ENCODE results near the gene LCK. TPM values are rescaled to one million over a fixed set of nuclear protein-coding genes. Genes with fewer than 3 reads are reported as not detected.

Gene LCK
- 8.5 TPM for total RNA-seq

DNA sequence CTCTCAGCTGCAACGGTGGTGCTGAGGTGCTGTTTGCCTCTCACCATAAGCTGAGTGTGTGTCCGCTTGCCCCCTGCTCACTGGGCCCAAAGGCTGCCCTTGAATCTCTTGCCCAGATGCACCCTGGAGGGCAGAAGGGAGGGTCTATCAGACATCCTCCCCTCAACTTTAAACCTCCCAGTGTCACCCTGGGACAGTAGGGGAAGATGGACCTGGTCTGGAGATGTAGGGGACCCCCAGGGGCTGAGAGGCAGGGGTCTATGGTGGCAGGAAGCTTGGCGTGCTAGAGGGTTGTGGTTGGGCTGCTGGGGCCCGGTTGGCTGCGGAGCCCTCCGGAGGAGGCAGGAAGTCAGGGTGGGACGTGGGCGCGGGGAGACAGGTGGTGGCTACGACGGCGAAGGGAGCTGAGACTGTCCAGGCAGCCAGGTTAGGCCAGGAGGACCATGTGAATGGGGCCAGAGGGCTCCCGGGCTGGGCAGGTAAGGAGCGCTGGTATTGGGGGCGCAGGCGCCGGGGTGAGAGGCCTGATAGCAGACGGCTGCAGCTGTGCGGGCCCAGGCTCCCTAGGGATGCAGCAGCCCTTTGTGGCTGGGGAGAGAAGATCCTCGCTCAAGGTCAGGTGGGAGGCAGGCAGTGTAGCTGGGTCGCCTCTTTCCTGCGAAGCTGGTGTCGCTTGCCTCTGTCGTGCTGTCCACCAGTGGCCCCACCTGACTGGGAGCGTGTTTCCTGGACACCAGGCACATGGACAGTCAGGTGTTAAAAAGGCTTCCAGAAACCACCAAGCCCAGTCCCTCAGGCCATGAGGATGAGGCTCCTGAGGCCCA, at the start of gene LCK:
TSS of gene LCK (plus strand) at position 373 of the 824 bp plus-strand sequence. CDS start 23,065 bp downstream, outside the sequence.

DNA sequence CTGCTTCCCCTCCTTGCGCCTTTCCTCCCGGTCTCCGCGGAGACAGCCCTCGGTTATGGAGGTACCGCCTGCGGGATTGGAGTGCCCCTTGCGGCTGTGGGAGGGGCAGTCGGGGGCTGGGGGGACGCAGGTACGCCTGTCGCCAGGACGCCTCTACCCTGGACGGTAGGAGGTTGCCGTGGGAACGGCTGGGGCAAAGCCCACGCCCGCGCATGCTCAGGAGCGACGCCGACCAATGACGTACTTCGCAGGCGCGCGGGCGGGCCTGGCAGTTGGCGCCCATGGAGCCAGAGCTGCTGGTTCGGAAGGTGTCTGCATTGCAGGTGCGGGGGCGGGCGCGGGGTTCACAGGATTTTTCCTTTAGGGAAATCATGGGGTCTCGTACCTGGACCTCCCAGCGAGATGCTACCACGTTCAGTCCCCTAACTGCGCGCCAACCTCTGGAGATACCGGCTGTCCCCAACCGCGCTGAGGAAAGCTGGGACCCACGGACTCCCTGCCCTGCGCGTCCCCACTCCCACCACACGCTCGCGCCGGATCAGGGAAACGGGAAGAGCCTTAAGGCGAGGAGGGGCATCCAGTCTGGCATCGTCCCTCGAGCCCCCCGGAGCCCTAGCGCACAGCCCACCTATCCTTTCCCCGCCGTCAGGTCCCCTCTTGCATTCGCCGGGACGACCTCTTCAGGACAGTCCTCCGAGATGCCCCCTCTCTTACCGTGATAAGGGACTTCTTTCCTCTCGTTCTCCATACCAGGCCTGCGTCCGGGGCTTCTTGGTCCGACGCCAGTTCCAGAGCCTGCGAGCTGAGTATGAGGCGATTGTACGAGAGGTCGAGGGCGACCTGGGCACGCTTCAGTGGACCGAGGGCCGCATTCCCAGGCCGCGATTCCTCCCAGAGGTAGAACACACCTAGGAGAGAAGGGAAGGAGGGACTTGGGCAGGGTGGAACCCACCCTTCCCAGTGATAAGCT, 45.4 kb upstream of the LCK start, which contains the start of gene IQCC:
TSS of gene IQCC (plus strand) at position 271 of the 970 bp plus-strand sequence. CDS start at position 282, 11 bp downstream.

DNA sequence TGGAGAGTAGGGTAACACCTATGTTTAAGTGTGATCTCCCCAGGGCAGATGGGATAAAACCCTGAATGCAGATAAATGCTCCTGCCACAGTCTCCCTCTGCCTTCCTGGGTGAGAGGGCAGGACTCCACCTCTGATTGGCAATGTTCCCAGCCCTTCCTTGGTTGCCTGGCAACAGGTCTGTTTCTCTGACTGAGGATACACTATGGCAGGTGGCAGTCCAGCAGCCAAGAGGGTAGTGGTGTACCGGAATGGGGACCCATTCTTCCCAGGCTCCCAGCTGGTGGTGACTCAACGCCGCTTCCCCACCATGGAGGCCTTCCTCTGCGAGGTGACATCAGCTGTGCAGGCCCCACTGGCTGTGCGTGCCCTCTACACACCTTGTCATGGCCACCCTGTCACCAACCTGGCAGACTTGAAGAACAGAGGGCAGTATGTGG, 42.2 kb upstream of the LCK start, which contains the start of gene DCDC2B:
TSS of gene DCDC2B (plus strand) at position 199 of the 438 bp plus-strand sequence. CDS start at position 204, 5 bp downstream.

DNA sequence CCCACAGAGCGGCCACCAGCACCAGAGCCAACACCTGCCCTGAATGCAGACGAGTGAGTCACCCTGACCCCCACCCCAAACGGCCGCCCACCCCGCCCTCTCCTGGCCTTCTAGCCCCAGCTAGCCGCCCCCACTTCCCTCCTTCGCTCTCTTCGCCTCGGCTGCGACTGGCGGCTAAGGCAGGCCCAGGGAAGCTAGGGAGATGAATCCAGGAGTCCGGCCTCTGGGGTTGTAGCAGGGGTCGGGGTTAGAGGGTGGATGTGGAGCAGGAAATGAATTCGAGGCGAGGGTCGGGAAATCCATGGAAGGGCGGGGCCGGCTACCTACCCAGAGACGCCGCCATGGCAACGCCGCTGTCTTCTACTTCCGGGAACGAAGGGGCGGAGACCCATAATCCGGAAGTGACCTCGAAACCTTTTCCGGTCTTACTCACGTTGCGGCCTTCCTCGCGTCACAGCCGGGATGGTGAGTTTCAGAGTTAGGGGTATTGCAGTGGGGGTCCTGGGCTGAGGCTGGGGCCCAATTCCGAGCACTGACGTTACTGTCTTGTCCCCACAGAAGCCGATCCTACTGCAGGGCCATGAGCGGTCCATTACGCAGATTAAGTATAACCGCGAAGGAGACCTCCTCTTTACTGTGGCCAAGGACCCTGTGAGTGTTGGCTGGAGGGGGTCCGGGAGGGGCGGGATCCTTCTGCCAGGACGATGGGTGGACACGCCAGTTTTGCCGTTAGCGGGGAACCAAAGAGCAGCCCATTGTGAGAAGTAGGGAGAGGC, 28.9 kb upstream of the LCK start, which contains the start of the genes EIF3I and TMEM234:
TSS of gene EIF3I (plus strand) at position 428 of the 776 bp plus-strand sequence. CDS start at position 463, 35 bp downstream.
TSS of gene TMEM234 (minus strand) at position 374 of the 776 bp plus-strand sequence. CDS start at position 343, 31 bp downstream.

DNA sequence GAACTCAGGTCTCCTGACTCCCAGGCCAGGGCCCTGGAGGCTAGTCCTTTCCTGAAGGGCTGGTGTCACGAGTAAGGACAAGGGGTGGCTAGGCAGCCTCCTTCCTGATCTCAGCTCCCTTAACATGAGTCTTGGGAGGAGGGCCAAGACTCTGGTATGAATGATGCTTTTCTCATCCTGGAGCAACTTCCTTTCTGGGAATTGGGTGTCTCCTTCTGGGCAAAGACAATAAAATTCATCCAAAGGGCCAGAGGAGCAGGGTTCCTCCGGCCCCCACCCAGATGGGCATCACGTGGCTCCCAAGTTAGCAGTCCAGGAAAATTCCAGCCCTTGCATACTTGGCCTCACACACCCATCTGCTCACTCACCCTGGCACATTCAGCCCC, 4.2 kb upstream of the LCK start, which contains the start of gene FAM167B:
TSS of gene FAM167B (plus strand) at position 335 of the 386 bp plus-strand sequence. CDS start 200 bp downstream, outside the sequence.

DNA sequence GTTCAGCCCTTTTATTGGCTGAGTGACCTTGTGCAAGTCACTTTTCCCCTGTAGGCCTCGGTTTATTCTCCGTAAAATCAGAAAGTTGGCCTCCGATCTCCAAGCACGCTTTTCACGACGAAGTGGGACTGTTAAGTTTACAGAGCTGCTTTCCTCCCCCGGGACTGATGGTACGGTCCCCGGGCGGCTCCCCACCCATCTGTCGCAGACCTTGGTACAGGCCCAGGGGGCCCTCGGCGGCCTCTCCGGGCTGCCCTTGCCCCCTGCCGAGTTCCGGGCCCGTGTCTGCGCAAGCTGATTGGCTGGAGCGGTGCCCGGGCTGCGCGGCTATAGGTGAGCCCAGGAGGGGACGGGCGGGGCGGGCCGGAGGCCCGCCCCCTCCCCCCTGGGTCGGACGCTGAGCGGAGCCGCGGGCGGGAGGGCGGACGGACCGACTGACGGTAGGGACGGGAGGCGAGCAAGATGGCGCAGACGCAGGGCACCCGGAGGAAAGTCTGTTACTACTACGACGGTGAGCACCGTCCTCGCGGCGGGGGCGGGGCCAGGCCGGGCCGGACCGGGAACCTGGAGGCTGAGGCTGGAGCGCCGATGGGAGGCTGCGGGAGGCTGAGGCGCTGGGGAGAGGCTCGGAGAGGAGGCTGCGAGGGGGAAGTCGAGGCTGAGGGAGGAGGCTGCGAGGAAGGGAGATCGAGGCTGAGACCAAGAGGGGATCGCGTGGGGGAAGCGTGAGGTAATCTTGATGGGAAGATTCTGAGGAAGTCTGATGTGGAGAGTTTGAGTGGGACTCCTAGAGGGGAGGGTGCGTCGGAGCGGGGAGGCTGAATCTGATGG, 40.9 kb downstream of the LCK start, which contains the start of gene HDAC1:
TSS of gene HDAC1 (plus strand) at position 376 of the 831 bp plus-strand sequence. CDS start at position 463, 87 bp downstream.

Small RNA genes lying within 50 kb of the gene (small RNA-seq; reads per million reads assigned to genes)
- gene RF00017 (ENCODE audit: low replicate concordance) (not detected), gene RF00019 (ENCODE audit: low replicate concordance) (not detected)

Other genes with a start within 250 kb of the LCK start
- gene KHDRBS1, start 237.4 kb upstream of the LCK start, total RNA-seq: 133 TPM
- gene TMEM39B, start 178.3 kb upstream of the LCK start, total RNA-seq: 10.4 TPM
- gene KPNA6, start 143.2 kb upstream of the LCK start, total RNA-seq: 32.7 TPM
- gene TXLNA, start 71.6 kb upstream of the LCK start, total RNA-seq: 41.6 TPM
- gene CCDC28B, start 50.7 kb upstream of the LCK start, total RNA-seq: 29.6 TPM
- gene IQCC, start 45.6 kb upstream of the LCK start, total RNA-seq: 5.1 TPM
- gene DCDC2B, start 42.2 kb upstream of the LCK start, total RNA-seq: not detected
- gene TMEM234, start 28.9 kb upstream of the LCK start, total RNA-seq: 22.2 TPM
- 116 TPM for gene EIF3I, start 28.9 kb upstream of the LCK start, total RNA-seq
- 13.7 TPM for gene FAM167B, start 4.0 kb upstream of the LCK start, total RNA-seq
- gene HDAC1, start 40.8 kb downstream of the LCK start, total RNA-seq: 90.4 TPM
- 120 TPM for gene MARCKSL1, start 85.0 kb downstream of the LCK start, total RNA-seq
- gene FAM229A, start 111.2 kb downstream of the LCK start, total RNA-seq: 4.5 TPM
- gene TSSK3, start 111.3 kb downstream of the LCK start, total RNA-seq: 1.1 TPM
- gene BSDC1, start 143.2 kb downstream of the LCK start, total RNA-seq: 63.6 TPM
- gene ZBTB8B, start 213.8 kb downstream of the LCK start, total RNA-seq: 0.64 TPM

All from metanephros (tissue), 2 donors.